Peyer's patch (tissue), 4 donors: ENCODE measurements around the gene CGB8.

Source experiments
- POLR2A ChIP-seq, 2 donors: fragments of 450-650 bp; IDR thresholded peaks; one replicate each; pipeline ENCODE4 v1.5.1; 2017; ENCODE audit warnings: antibody characterized with exemption in 2 of 2, mild to moderate bottlenecking in 2 of 2, moderate library complexity in 2 of 2
- TF ChIP-seq, protein P1 (sequence below), 6 experiments: fragments of 450-650 bp in 4 of 6; fragments of 200-600 bp in 2 of 6; sonication (generic) in 1 of 6; IDR thresholded peaks; one replicate each; pipeline ENCODE4 v1.5.1; 2017 to 2019; ENCODE audit warnings: antibody characterized with exemption in 6 of 6, mild to moderate bottlenecking in 3 of 6, moderate library complexity in 1 of 6

DNA sequence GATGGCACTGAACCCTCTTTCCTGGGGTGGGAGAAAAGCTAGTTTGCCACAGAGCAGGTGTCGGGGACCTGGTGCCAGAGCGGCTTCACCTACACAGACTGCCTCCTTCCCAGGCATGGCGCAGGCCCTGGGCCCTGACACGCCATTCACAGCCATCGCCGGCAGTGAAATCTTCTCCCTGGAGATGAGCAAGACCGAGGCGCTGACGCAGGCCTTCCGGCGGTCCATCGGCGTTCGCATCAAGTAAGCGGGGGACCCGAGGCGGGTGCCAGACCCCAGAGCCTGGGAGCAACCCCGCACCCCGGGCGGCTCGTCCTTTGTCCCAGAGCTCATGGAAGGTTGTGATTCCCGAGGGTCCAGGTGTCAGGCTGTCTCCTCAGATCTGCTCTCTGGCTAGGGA lies 42.0 kb downstream of the CGB8 start:
- TF ChIP-seq, protein P1, sequence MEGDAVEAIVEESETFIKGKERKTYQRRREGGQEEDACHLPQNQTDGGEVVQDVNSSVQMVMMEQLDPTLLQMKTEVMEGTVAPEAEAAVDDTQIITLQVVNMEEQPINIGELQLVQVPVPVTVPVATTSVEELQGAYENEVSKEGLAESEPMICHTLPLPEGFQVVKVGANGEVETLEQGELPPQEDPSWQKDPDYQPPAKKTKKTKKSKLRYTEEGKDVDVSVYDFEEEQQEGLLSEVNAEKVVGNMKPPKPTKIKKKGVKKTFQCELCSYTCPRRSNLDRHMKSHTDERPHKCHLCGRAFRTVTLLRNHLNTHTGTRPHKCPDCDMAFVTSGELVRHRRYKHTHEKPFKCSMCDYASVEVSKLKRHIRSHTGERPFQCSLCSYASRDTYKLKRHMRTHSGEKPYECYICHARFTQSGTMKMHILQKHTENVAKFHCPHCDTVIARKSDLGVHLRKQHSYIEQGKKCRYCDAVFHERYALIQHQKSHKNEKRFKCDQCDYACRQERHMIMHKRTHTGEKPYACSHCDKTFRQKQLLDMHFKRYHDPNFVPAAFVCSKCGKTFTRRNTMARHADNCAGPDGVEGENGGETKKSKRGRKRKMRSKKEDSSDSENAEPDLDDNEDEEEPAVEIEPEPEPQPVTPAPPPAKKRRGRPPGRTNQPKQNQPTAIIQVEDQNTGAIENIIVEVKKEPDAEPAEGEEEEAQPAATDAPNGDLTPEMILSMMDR (IDR thresholded peaks at IDR 0.05), result no peak
- no peak for TF ChIP-seq POLR2A (IDR thresholded peaks at IDR 0.05)
